Measurements from ENCODE around the gene TMED5. TPM values are rescaled to one million over a fixed set of nuclear protein-coding genes. Genes with fewer than 3 reads are reported as not detected.

The TMED5 gene
- total and polyA plus RNA-seq, 2 of the 4 experiments (the other 2 are of a cell fraction): 20.1 to 38.1 TPM

DNA sequence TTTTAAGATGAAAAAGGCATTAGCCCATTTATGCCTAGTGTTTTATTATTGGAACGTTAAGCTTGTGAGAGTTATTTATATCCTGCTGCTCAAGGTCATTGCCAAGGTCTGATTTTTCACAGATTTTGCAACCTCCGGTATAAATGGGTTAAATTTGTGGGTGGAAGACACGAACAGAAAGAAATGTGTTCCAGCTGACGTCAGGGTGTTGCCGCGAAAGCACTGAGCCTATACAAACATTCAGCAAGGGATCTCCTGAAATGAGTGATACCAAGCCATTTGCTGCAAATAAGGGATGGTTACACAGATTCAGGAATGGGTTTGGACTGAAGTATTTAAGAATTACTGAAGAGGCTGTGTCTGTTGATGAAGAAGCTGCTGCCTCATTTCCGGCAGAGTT, 32.2 kb downstream of the TMED5 start:
- H2AK9ac ChIP-seq (replicated peaks; ENCODE audit: low read depth, low read length, poor library complexity): no peak overlapping the region
- H3K56ac ChIP-seq (ENCODE audit: extremely low read depth, insufficient read depth, low read length): no peak overlapping the region
- H2BK5ac ChIP-seq (ENCODE audit: low read depth, low read length, poor library complexity, severe bottlenecking): no peak overlapping the region
- H4K5ac ChIP-seq (ENCODE audit: low read depth, low read length): no peak overlapping the region
- WGBS, 2 experiments (ENCODE audit: extremely low coverage in 2 of 2, insufficient read length in 1 of 2): 88% methylated on average over 1 of the region's 7 CpGs; no CpG with 5 or more reads in 1 of the 2 experiments
- TF ChIP-seq RAD21 (IDR thresholded peaks at IDR 0.05; ENCODE audit: low read length) (no peak), CEBPB (IDR thresholded peaks at IDR 0.05; ENCODE audit: low read depth, low read length) (no peak), SMC3 (IDR thresholded peaks at IDR 0.05; ENCODE audit: low read depth, low read length) (no peak), NFE2L2 (IDR thresholded peaks at IDR 0.05; ENCODE audit: low read depth, low read length) (no peak), ELK1 (IDR thresholded peaks at IDR 0.05; ENCODE audit: borderline replicate concordance, low read depth, low read length) (no peak), MAZ (IDR thresholded peaks at IDR 0.05; ENCODE audit: borderline replicate concordance, low read depth, low read length) (no peak), RCOR1 (IDR thresholded peaks at IDR 0.05; ENCODE audit: insufficient replicate concordance, low read length) (no peak), MAFK (IDR thresholded peaks at IDR 0.05; ENCODE audit: low read depth, low read length) (no peak), CTCF (conservative IDR thresholded peaks at IDR 0.05; ENCODE audit: low read depth, low read length) (no peak), BHLHE40 (IDR thresholded peaks at IDR 0.05; ENCODE audit: low read depth, low read length) (no peak), RFX5 (IDR thresholded peaks at IDR 0.05; ENCODE audit: low read depth, low read length) (no peak), CHD1 (IDR thresholded peaks at IDR 0.05; ENCODE audit: low read depth, low read length) (no peak), MXI1 (IDR thresholded peaks at IDR 0.05; ENCODE audit: borderline replicate concordance, low read depth, low read length) (no peak), FOS (IDR thresholded peaks at IDR 0.05; ENCODE audit: low read depth, low read length) (no peak), POLR2A (IDR thresholded peaks at IDR 0.05; ENCODE audit: low read depth, low read length) (no peak)
- TF ChIP-seq, protein P1, sequence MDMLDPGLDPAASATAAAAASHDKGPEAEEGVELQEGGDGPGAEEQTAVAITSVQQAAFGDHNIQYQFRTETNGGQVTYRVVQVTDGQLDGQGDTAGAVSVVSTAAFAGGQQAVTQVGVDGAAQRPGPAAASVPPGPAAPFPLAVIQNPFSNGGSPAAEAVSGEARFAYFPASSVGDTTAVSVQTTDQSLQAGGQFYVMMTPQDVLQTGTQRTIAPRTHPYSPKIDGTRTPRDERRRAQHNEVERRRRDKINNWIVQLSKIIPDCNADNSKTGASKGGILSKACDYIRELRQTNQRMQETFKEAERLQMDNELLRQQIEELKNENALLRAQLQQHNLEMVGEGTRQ (IDR thresholded peaks at IDR 0.05; ENCODE audit: low read depth, low read length): no peak
- no peak overlapping the region for H4K91ac ChIP-seq (ENCODE audit: insufficient read depth, low read depth, low read length)
- ChIA-PET CTCF (no interaction called here), POLR2A (ENCODE audit: unreplicated experiment) (no interaction called here)
- no peak overlapping the region for H3K4me3 ChIP-seq (ENCODE audit: insufficient read depth, low read depth, low read length)
- ATAC-seq (ENCODE audit: low read depth) (peak; percentile 17; the same call in 1 of the 2 replicates), DNase-seq (peak; percentile 46)
- no peak overlapping the region for H3K23ac ChIP-seq (ENCODE audit: low read depth, low read length)
- H3K9me1 ChIP-seq (ENCODE audit: insufficient read depth, low read length): 0 out of 2 replicates have a peak, but pooled peaks cover 3% of the 10 kb centered on the region
- H4K20me1 ChIP-seq (ENCODE audit: insufficient read depth, low read length): no peaks in the 10 kb centered on the region; the same call in 1 of the 2 replicates
- peaks cover 8 to 26% of the 10 kb centered on the region in 2 experiments; a peak in 3 of 4 replicates for H3K79me1 ChIP-seq (ENCODE audit: low read depth in 1 of 2, low read length in 2 of 2)
- H3K9ac ChIP-seq (ENCODE audit: low read depth, low read length): no peak overlapping the region
- H3K9me3 ChIP-seq (ENCODE audit: control insufficient read depth, insufficient read depth, low read length): no peaks in the 10 kb centered on the region
- BruUV-seq (replicated peaks): no TSS peak
- H3K18ac ChIP-seq (ENCODE audit: low read depth, low read length): no peak overlapping the region
- H3K4me2 ChIP-seq (ENCODE audit: low read depth, low read length): no peak overlapping the region
- no peak overlapping the region for H2AK5ac ChIP-seq (ENCODE audit: low read depth, low read length)
- no peak overlapping the region for H2BK20ac ChIP-seq (ENCODE audit: low read depth, low read length)
- dilution Hi-C loops (cut with HindIII; ENCODE audit: low sequenced_read_pairs, unreplicated experiment) (no loop called here), intact Hi-C loops (cut with micrococcal nuclease) (no loop called here), in situ Hi-C loops (cut with MboI; ENCODE audit: low sequenced_read_pairs) (no loop called here)
- no peak overlapping the region for H4K8ac ChIP-seq (ENCODE audit: low read depth in 2 of 2, low read length in 2 of 2)
- no peak overlapping the region for H2BK120ac ChIP-seq (ENCODE audit: low read depth, low read length)
- H3K4me1 ChIP-seq (ENCODE audit: control insufficient read depth, insufficient read depth, low read length): no peaks in the 10 kb centered on the region
- H3K27ac ChIP-seq (ENCODE audit: insufficient read depth, low read length): no peak overlapping the region
- H3K4ac ChIP-seq (ENCODE audit: low read depth, low read length): no peak overlapping the region
- no peaks in the 10 kb centered on the region for H3K27me3 ChIP-seq (ENCODE audit: control insufficient read depth, insufficient read depth, low read length)
- peaks cover 10% of the 10 kb centered on the region for H3K36me3 ChIP-seq (ENCODE audit: control insufficient read depth, insufficient read depth, low read length)
- H2AFZ ChIP-seq (replicated peaks; ENCODE audit: low read length, poor library complexity): no peak overlapping the region
- H3K14ac ChIP-seq (replicated peaks; ENCODE audit: low read depth, low read length): no peak overlapping the region
- no peak overlapping the region for H2BK15ac ChIP-seq (ENCODE audit: low read depth, low read length)

Measured in IMR-90 (cell line).